ENCODE results near the gene ADGRL1. TPM values are rescaled to one million over a fixed set of nuclear protein-coding genes. Genes with fewer than 3 reads are reported as not detected.

Gene ADGRL1
- total RNA-seq, 1 experiment from 2014 or later, result 26.5 TPM

GRCh38 chr19:14105680-14106079 is 100.3 kb downstream of the ADGRL1 start:
- Mint-ChIP-seq H3K9me3 (ENCODE audit: low read depth, unreplicated experiment) (no peaks in the 10 kb centered on the region), H3K27ac (ENCODE audit: unreplicated experiment) (no peak overlapping the region), H3K27me3 (ENCODE audit: unreplicated experiment) (no peaks in the 10 kb centered on the region), H3K4me3 (ENCODE audit: low read depth, unreplicated experiment) (no peak overlapping the region), H3K36me3 (ENCODE audit: insufficient read depth, unreplicated experiment) (peaks cover 11% of the 10 kb centered on the region), H3K4me1 (ENCODE audit: low read depth, unreplicated experiment) (no peaks in the 10 kb centered on the region)
- no TSS peak for BruUV-seq (replicated peaks)
- no peak for DNase-seq
- CTCF ChIA-PET, result no interaction called here
- TF ChIP-seq, protein P1, sequence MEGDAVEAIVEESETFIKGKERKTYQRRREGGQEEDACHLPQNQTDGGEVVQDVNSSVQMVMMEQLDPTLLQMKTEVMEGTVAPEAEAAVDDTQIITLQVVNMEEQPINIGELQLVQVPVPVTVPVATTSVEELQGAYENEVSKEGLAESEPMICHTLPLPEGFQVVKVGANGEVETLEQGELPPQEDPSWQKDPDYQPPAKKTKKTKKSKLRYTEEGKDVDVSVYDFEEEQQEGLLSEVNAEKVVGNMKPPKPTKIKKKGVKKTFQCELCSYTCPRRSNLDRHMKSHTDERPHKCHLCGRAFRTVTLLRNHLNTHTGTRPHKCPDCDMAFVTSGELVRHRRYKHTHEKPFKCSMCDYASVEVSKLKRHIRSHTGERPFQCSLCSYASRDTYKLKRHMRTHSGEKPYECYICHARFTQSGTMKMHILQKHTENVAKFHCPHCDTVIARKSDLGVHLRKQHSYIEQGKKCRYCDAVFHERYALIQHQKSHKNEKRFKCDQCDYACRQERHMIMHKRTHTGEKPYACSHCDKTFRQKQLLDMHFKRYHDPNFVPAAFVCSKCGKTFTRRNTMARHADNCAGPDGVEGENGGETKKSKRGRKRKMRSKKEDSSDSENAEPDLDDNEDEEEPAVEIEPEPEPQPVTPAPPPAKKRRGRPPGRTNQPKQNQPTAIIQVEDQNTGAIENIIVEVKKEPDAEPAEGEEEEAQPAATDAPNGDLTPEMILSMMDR (IDR thresholded peaks at IDR 0.05; ENCODE audit: unreplicated experiment), result no peak
- intact Hi-C loops (cut with micrococcal nuclease; ENCODE audit: unreplicated experiment), result no loop called here

DNA sequence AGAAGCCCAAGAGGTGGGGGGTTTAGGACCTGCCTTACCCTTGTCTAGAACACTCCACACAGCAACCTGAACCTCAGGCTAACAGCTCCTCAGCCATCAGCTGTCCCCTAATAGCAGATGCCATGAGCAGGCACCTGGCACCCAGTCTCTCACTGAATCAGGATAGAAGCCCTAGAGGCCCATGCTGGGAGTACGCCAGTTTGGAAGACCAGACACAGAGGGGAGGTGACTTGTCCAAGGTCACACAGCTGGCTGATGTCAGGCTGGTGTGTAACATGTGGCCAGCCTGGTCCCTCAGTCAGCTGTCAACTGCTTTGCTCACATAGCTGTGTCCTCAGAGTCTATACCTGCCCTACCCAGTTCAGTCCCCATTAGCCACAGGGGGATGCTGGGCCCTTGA is 102.7 kb downstream of the ADGRL1 start:
- CTCF ChIA-PET, result interaction anchor here (0.7 kb wide), 1 partner anchor 1258 kb away, joined by 6 read pairs; no protein-coding TSS in a partner anchor
- no peaks in the 10 kb centered on the region for H3K4me1 Mint-ChIP-seq (ENCODE audit: low read depth, unreplicated experiment)
- no peak overlapping the region for H3K4me3 Mint-ChIP-seq (ENCODE audit: low read depth, unreplicated experiment)
- peaks cover 5% of the 10 kb centered on the region for H3K36me3 Mint-ChIP-seq (ENCODE audit: insufficient read depth, unreplicated experiment)
- BruUV-seq (replicated peaks), result no TSS peak
- intact Hi-C loops (cut with micrococcal nuclease; ENCODE audit: unreplicated experiment), result no loop called here
- no peak overlapping the region for H3K27ac Mint-ChIP-seq (ENCODE audit: unreplicated experiment)
- no peaks in the 10 kb centered on the region for H3K9me3 Mint-ChIP-seq (ENCODE audit: low read depth, unreplicated experiment)
- no peaks in the 10 kb centered on the region for H3K27me3 Mint-ChIP-seq (ENCODE audit: unreplicated experiment)
- DNase-seq, result no peak
- TF ChIP-seq, protein P1 (IDR thresholded peaks at IDR 0.05; ENCODE audit: unreplicated experiment), result no peak

DNA sequence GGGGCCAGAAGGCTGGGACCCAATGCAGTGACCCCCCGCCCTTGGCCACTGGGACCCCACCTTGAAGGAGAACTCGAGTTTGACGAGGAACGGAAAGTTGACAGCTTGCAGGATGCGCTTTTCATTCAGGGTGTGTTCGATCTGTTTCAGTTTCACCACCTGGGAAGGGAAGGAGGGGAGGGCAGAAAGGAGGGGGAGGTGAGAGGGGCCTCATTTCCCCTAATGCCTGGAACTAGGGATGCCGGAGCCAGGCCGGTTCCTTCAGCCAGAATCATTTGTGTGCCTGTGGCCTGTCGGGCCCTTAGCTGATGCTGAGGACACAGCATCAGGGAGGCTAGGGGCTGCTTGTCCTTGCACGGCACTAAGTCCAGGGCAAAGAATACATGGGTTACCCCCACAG is 103.2 kb downstream of the ADGRL1 start:
- BruUV-seq (replicated peaks), result no TSS peak
- intact Hi-C loops (cut with micrococcal nuclease; ENCODE audit: unreplicated experiment), result no loop called here
- CTCF ChIA-PET, result no interaction called here
- Mint-ChIP-seq H3K36me3 (ENCODE audit: insufficient read depth, unreplicated experiment) (peaks cover 5% of the 10 kb centered on the region), H3K4me1 (ENCODE audit: low read depth, unreplicated experiment) (no peaks in the 10 kb centered on the region), H3K27me3 (ENCODE audit: unreplicated experiment) (no peaks in the 10 kb centered on the region), H3K27ac (ENCODE audit: unreplicated experiment) (no peak overlapping the region), H3K9me3 (ENCODE audit: low read depth, unreplicated experiment) (no peaks in the 10 kb centered on the region), H3K4me3 (ENCODE audit: low read depth, unreplicated experiment) (no peak overlapping the region)
- no peak for DNase-seq
- TF ChIP-seq, protein P1 (IDR thresholded peaks at IDR 0.05; ENCODE audit: unreplicated experiment), result no peak

DNA sequence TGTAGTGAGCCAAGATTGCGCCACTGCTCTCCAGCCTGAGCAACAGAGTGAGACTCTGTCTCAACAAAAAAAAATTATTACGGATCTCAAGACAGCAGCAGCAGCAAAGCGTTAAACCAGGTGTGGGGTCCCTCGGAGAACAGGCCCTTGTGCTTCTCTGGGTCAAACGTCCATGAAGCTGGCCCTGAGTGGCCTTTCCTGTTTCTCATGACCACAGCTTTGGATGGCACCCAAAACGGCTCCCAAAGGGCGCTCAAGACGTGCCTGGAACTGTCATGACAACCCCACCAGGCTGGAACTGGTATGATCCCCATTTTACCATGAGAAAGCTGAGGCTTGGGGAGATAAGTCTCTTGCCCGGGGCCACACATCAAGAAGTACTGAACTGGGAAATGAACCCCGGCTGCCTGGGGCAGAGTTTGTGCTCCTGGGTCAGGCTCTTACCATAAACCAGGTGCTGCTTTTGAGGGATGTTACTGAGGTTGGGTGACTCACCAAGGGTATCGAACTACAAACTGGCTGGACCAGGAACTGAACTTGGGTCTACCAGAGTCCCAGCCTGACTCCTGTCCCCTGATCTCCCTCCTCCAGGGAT is 103.8 kb downstream of the ADGRL1 start:
- Mint-ChIP-seq H3K4me3 (ENCODE audit: low read depth, unreplicated experiment) (no peak overlapping the region), H3K36me3 (ENCODE audit: insufficient read depth, unreplicated experiment) (peaks cover 5% of the 10 kb centered on the region), H3K4me1 (ENCODE audit: low read depth, unreplicated experiment) (no peaks in the 10 kb centered on the region), H3K27me3 (ENCODE audit: unreplicated experiment) (no peaks in the 10 kb centered on the region), H3K9me3 (ENCODE audit: low read depth, unreplicated experiment) (no peaks in the 10 kb centered on the region), H3K27ac (ENCODE audit: unreplicated experiment) (no peak overlapping the region)
- TF ChIP-seq, protein P1 (IDR thresholded peaks at IDR 0.05; ENCODE audit: unreplicated experiment), result no peak
- CTCF ChIA-PET, result no interaction called here
- DNase-seq, result no peak
- intact Hi-C loops (cut with micrococcal nuclease; ENCODE audit: unreplicated experiment), result no loop called here
- BruUV-seq (replicated peaks), result no TSS peak

Measured in Calu3 (cell line).